Naive thymus-derived CD4-positive, alpha-beta T cell (primary cell): ENCODE data around the gene RHEX. TPM values are rescaled to one million over a fixed set of nuclear protein-coding genes. Genes with fewer than 3 reads are reported as not detected.

Experiments used
- ATAC-seq: fragments of 150-1000 bp; cut with Tn5 transposase; 2 replicates; pipeline ENCODE4 v1.10.0; 2021; ENCODE audit warnings: mild to moderate bottlenecking, moderate library complexity
- CTCF ChIA-PET: fragments of 350-600 bp; sonication (Branson Sonifier 250); formaldehyde crosslinking; loops from one replicate; lab custom pipeline; 2021; ENCODE audit warnings: antibody characterized with exemption; lab: Charles Lee
- POLR2A ChIA-PET: fragments of 350-600 bp; sonication (Branson Sonifier 250); formaldehyde crosslinking; loops from one replicate; lab custom pipeline; 2021; ENCODE audit warnings: antibody characterized with exemption, inconsistent platforms; lab: Charles Lee
- DNase-seq, 9 donors: peaks; one replicate each; pipeline versions ENCODE4 v3.0.0 to v3.0.0-alpha.2; 2020 to 2022; ENCODE audit warnings: mixed read lengths in 1 of 9
- H3K27ac ChIP-seq: one replicate; pipeline ENCODE4 v1.7.0; 2013; ENCODE audit warnings: mild to moderate bottlenecking, low read depth, low read length, moderate library complexity
- H3K27me3 ChIP-seq, 2 donors: one replicate each; pipeline ENCODE4 v1.7.0; 2013; ENCODE audit warnings: low read length in 2 of 2, mild to moderate bottlenecking in 2 of 2, moderate library complexity in 2 of 2; ENCODE audit not compliant: control insufficient read depth in 2 of 2, insufficient read depth in 2 of 2
- H3K36me3 ChIP-seq, 3 experiments: 1 replicate in 2 of 3; 2 replicates in 1 of 3; pipeline ENCODE4 v1.7.0; 2013; ENCODE audit warnings: low read length in 3 of 3, mild to moderate bottlenecking in 3 of 3, moderate library complexity in 1 of 3; ENCODE audit not compliant: insufficient read depth in 3 of 3, control insufficient read depth in 2 of 3
- H3K4me1 ChIP-seq, 2 donors: one replicate each; pipeline ENCODE4 v1.7.0; 2013; ENCODE audit warnings: low read length in 2 of 2, mild to moderate bottlenecking in 2 of 2, moderate library complexity in 1 of 2; ENCODE audit not compliant: control insufficient read depth in 2 of 2, insufficient read depth in 2 of 2
- H3K4me3 ChIP-seq: 2 replicates; pipeline ENCODE4 v1.7.0; 2013; ENCODE audit warnings: mild to moderate bottlenecking, low read length
- H3K9me3 ChIP-seq, 3 experiments: 1 replicate in 2 of 3; 2 replicates in 1 of 3; pipeline ENCODE4 v1.7.0; 2013; ENCODE audit warnings: low read length in 3 of 3; ENCODE audit not compliant: control insufficient read depth in 2 of 3
- H3K27ac Mint-ChIP-seq, 9 donors: one replicate each; pipeline ENCODE4 v1.8.0; 2020 to 2022; ENCODE audit warnings: mixed read lengths in 9 of 9, mild to moderate bottlenecking in 8 of 9, moderate library complexity in 5 of 9, inconsistent platforms in 2 of 9
- H3K27me3 Mint-ChIP-seq, 5 donors: one replicate each; pipeline ENCODE4 v1.8.0; 2021 to 2022; ENCODE audit warnings: mixed read lengths in 5 of 5, mild to moderate bottlenecking in 1 of 5
- H3K36me3 Mint-ChIP-seq, 5 donors: one replicate each; pipeline ENCODE4 v1.8.0; 2020 to 2022; ENCODE audit warnings: mixed read lengths in 5 of 5, mild to moderate bottlenecking in 3 of 5, inconsistent platforms in 1 of 5
- H3K4me1 Mint-ChIP-seq, 7 donors: one replicate each; pipeline ENCODE4 v1.8.0; 2020 to 2022; ENCODE audit warnings: mixed read lengths in 7 of 7, mild to moderate bottlenecking in 3 of 7, inconsistent platforms in 1 of 7
- H3K4me3 Mint-ChIP-seq, 10 donors: one replicate each; pipeline ENCODE4 v1.8.0; 2020 to 2022; ENCODE audit warnings: mild to moderate bottlenecking in 10 of 10, mixed read lengths in 10 of 10, moderate library complexity in 6 of 10, inconsistent platforms in 2 of 10
- H3K9me3 Mint-ChIP-seq, 11 donors: one replicate each; pipeline ENCODE4 v1.8.0; 2020 to 2022; ENCODE audit warnings: mixed read lengths in 11 of 11, mild to moderate bottlenecking in 4 of 11, inconsistent platforms in 1 of 11, moderate library complexity in 1 of 11
- intact Hi-C, 2 donors: fragments of 100-400 bp; cut with micrococcal nuclease; formaldehyde crosslinking; loops; one replicate each; pipeline ENCODE4 v1.15.1; 2023
- polyA plus RNA-seq, 2 donors: library from polyadenylated mRNA; unstranded; fragments of 300-500 nt; fragmentation: Illumina TruSeq; gene quantifications; one replicate each; pipeline ENCODE4 v1.2.3, GENCODE V29; 2021
- total RNA-seq, 6 experiments: library from RNA in 5 of 6; stranded (reverse) in 5 of 6; gene quantifications; 1 replicate in 5 of 6; 2 replicates in 1 of 6; pipeline ENCODE4 v1.2.3 and lab custom pipeline; 2021 to 2026

RHEX gene
- total and polyA plus RNA-seq, 7 experiments from 2014 or later, result 0.22 to 2.8 (median 0.72) TPM; not detected in 3

DNA sequence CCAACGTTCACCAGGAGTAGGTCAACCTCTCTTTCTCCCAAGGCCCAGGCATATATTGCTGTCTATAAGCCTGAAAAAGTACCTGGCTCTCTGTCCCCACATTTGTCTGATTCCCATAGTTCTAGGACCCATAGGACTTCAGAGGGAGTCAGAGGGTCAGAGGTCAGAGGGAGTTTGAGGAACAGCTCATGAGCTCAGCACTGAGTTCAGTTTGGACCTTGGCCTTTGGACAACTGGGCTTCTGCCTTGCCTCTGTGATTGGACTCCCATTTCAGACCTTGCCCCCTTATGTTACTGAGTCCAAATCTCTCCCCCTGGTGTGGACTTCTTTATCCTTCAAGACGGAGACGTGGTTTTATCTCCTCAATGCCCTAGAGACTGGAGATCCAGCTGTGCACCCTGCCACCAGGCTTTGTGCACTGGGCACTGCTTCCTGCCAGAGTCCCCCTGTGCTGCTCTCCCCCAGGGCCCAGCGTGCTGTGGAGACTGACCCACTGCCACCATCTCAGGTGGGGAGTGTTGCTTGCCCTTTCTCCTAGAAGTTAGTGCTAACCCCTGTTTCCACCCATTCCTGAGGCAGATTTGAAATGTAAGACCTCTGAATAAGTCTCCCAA is 32.5 kb upstream of the RHEX start:
- no peak overlapping the region for H3K4me3 Mint-ChIP-seq
- peaks cover 0 to 36% (median 8%) of the 10 kb centered on the region in 5 donors for H3K27me3 Mint-ChIP-seq
- POLR2A ChIA-PET, result no interaction called here
- peaks cover 0 to 5% (median 0%) of the 10 kb centered on the region in 11 donors for H3K9me3 Mint-ChIP-seq
- DNase-seq (no peak), ATAC-seq (no peak)
- no peaks in the 10 kb centered on the region for H3K36me3 Mint-ChIP-seq
- H3K4me1 ChIP-seq, result no peaks in the 10 kb centered on the region
- no peak overlapping the region for H3K27ac ChIP-seq
- no peaks in the 10 kb centered on the region for H3K9me3 ChIP-seq
- intact Hi-C loops, result no loop called here
- no peaks in the 10 kb centered on the region for H3K36me3 ChIP-seq
- no peak overlapping the region for H3K4me3 ChIP-seq
- no peak overlapping the region for H3K27ac Mint-ChIP-seq
- CTCF ChIA-PET, result no interaction called here
- no peaks in the 10 kb centered on the region for H3K27me3 ChIP-seq
- H3K4me1 Mint-ChIP-seq, result no peaks in the 10 kb centered on the region

DNA sequence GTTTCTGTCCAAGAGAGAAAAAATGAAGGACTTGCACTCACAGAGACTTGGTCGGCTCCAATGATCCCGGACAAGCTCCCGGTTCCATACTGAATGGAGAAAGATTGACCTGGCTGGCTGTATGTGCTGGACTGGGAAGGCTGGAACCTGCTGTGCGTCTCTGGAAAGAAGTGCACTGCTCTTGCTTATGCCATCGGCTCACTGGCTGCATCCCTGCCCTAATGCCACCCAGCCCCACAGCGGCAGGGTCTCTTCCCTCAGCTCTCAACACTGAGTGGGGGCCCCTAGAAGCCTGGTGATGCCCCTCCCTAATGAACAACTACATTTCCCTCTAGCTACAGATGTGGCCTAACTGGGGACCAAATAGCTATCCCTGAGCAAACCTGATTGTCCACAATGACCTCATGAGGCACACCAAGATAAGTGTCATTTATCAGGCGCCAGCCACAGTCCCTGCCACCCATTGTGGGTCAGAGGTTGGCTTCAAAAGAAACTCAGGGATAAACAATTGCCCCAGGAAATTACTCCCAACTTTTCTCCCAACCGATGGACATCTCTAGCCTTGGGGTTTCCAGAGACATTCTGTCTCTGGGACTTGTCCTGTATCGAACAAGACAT is 31.9 kb upstream of the RHEX start:
- peaks cover 0 to 40% (median 8%) of the 10 kb centered on the region in 5 donors for H3K27me3 Mint-ChIP-seq
- no peaks in the 10 kb centered on the region for H3K36me3 ChIP-seq
- H3K4me1 ChIP-seq, result no peaks in the 10 kb centered on the region
- DNase-seq, result no peak
- no peaks in the 10 kb centered on the region for H3K4me1 Mint-ChIP-seq
- no peak overlapping the region for H3K27ac ChIP-seq
- ChIA-PET POLR2A (no interaction called here), CTCF (no interaction called here)
- H3K9me3 ChIP-seq, result no peaks in the 10 kb centered on the region
- no peak overlapping the region for H3K4me3 Mint-ChIP-seq
- intact Hi-C loops, result no loop called here
- H3K9me3 Mint-ChIP-seq, result peaks cover 0 to 5% (median 0%) of the 10 kb centered on the region in 11 donors
- no peak overlapping the region for H3K27ac Mint-ChIP-seq
- H3K36me3 Mint-ChIP-seq, result no peaks in the 10 kb centered on the region
- H3K4me3 ChIP-seq, result no peak overlapping the region
- ATAC-seq, result no peak
- no peaks in the 10 kb centered on the region for H3K27me3 ChIP-seq

DNA sequence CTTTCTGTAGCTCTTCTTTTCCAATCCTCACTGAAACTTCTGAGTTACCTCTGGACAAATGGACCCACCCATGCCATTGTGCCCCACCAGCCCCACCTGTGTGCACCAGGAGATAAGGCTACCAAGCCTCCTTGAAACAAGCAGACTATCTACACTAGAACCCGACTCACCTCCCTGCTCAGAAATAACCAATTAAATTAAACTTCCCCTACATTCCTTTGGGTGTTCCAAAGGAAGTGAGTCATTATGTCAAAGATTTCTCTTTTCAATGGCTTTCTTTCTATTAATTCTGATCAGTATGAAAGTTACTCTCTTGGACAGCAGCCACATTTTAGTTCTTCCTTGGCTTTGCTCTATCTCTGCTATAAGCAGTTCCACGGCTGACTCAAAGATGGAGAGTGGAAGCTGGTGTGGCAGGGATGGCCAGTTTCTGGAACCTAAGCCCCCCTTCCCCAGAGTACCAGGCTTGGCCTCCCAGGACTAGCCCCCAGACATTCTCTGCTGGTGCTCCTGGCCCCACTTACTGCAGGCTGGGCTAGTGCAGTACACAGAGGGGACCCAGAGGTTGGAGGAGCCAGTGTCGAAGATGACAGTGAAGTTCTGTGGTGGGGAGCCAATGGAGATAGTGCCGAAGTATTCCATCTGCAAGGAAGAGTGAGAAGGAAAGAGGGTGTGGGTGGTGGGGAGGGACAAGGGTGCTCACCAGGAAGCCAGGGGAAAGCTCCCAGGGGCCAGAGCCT is 31.2 kb upstream of the RHEX start:
- no peaks in the 10 kb centered on the region for H3K27me3 ChIP-seq
- POLR2A ChIA-PET, result no interaction called here
- H3K4me3 ChIP-seq, result no peak overlapping the region
- no peak overlapping the region for H3K27ac ChIP-seq
- no peaks in the 10 kb centered on the region for H3K4me1 Mint-ChIP-seq
- no peak overlapping the region for H3K4me3 Mint-ChIP-seq
- H3K36me3 ChIP-seq, result no peaks in the 10 kb centered on the region
- no peaks in the 10 kb centered on the region for H3K9me3 ChIP-seq
- H3K9me3 Mint-ChIP-seq, result peaks cover 0 to 5% (median 0%) of the 10 kb centered on the region in 11 donors
- H3K27me3 Mint-ChIP-seq, result peaks cover 0 to 42% (median 8%) of the 10 kb centered on the region in 5 donors
- CTCF ChIA-PET, result no interaction called here
- no peaks in the 10 kb centered on the region for H3K36me3 Mint-ChIP-seq
- no peak overlapping the region for H3K27ac Mint-ChIP-seq
- no peaks in the 10 kb centered on the region for H3K4me1 ChIP-seq
- ATAC-seq (no peak), DNase-seq (no peak)
- intact Hi-C loops, result no loop called here

DNA sequence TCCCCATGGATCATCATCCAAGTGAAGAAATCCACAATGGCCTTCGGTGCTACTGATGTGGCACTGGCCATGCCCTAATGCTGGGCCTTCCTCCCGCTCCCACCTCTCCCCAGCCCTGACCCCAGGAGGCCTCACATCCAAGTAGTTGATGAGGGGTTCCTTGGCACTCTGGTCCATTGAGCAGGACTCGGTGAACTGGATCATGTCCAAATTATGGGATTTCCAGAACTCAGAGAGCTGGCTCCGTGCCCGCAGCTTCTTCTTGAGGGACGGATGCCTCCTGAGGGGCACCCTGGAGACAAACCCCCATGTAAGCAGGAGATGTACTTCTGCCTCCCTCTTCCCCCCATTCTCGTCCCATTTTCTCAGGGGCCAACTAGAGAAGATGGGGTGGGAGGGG is 30.2 kb upstream of the RHEX start:
- no peaks in the 10 kb centered on the region for H3K9me3 ChIP-seq
- no peaks in the 10 kb centered on the region for H3K27me3 ChIP-seq
- ATAC-seq (no peak), DNase-seq (no peak)
- no peaks in the 10 kb centered on the region for H3K36me3 ChIP-seq
- Mint-ChIP-seq H3K4me1 (no peaks in the 10 kb centered on the region), H3K27ac (no peak overlapping the region), H3K4me3 (no peak overlapping the region), H3K36me3 (no peaks in the 10 kb centered on the region), H3K27me3 (peaks cover 0 to 49% (median 8%) of the 10 kb centered on the region in 5 donors), H3K9me3 (peaks cover 0 to 3% (median 0%) of the 10 kb centered on the region in 11 donors)
- ChIA-PET POLR2A (no interaction called here), CTCF (no interaction called here)
- no peak overlapping the region for H3K4me3 ChIP-seq
- no peak overlapping the region for H3K27ac ChIP-seq
- intact Hi-C loops, result loop anchor here in 1 of 2 donors (1.0 kb wide), 1 partner anchor 10 kb away; no protein-coding TSS in a partner anchor
- H3K4me1 ChIP-seq, result no peaks in the 10 kb centered on the region

DNA sequence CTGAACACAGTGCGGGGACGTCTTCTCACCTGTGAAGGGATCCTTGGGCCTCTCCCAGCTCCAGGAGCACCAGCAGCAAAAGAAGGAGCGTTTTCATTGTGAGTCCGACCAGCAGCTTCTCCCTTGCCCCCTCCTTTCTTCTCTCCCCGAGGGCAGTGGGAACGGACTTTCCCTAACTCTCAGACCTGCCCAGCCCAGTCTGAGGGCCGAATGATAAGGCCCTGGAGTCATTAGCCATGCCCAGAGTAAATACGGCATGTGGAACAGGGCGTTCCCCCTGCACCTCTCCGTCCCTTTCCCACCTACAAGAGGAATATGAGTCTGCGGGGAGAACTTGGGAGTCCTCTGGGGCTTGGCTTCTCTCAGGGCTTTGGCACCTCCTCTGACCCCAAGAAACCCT is 29.3 kb upstream of the RHEX start, which contains the start of gene CTSE:
TSS of gene CTSE (minus strand) at position 201 of the 400 bp plus-strand sequence. CDS start at position 97, 104 bp downstream.
- no peaks in the 10 kb centered on the region for H3K36me3 ChIP-seq
- H3K9me3 ChIP-seq, result no peaks in the 10 kb centered on the region
- POLR2A ChIA-PET, result no interaction called here
- Mint-ChIP-seq H3K9me3 (no peaks in the 10 kb centered on the region), H3K27ac (no peak within 1 kb of the TSS), H3K27me3 (peaks cover 0 to 49% (median 11%) of the 10 kb centered on the region in 5 donors), H3K36me3 (peaks cover 0 to under 1% (median 0%) of the 10 kb centered on the region in 5 donors), H3K4me3 (no peak within 1 kb of the TSS), H3K4me1 (no peaks in the 10 kb centered on the region)
- intact Hi-C loops, result loop anchor here in 1 of 2 donors (1.0 kb wide), 1 partner anchor 11 kb away; no protein-coding TSS in a partner anchor
- no peak within 1 kb of the TSS for H3K27ac ChIP-seq
- H3K4me1 ChIP-seq, result no peaks in the 10 kb centered on the region
- no peaks in the 10 kb centered on the region for H3K27me3 ChIP-seq
- CTCF ChIA-PET, result no interaction called here
- H3K4me3 ChIP-seq, result no peak within 1 kb of the TSS
- no peak for ATAC-seq
- DNase-seq, result no peak

DNA sequence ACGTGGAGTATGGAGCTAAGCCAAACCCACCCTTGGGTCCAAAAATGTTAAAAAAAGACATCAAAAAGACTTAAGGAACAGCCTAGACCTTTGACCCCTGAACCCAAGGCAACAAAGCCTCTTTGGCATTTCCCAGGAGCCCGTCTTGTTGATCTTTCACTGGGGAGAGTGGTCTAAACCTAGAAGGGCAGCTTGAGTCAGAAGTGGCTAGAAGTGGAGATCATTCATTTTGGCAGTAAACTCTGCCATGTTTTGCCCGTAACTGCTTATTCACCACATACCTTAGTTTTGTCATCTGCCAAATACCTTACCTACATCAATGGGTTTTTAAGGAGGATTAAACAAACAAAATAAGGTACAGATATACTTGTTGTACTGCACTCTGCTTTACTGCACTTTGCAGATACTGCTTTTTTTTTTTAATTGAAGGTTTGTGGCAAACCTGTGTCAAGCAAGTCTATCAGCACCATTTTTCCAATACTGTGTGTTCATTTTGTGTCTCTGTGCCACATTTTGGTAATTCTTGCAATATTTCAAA is 27.6 kb upstream of the RHEX start:
- ATAC-seq (no peak), DNase-seq (no peak)
- POLR2A ChIA-PET, result no interaction called here
- Histone ChIP-seq H3K4me3 (no peak overlapping the region), H3K27ac (no peak overlapping the region), H3K9me3 (no peaks in the 10 kb centered on the region), H3K36me3 (no peaks in the 10 kb centered on the region), H3K27me3 (no peaks in the 10 kb centered on the region), H3K4me1 (no peaks in the 10 kb centered on the region)
- Mint-ChIP-seq H3K27me3 (peaks cover 0 to 57% (median 16%) of the 10 kb centered on the region in 5 donors), H3K4me1 (no peaks in the 10 kb centered on the region), H3K36me3 (peaks cover 0 to 4% (median 0%) of the 10 kb centered on the region in 5 donors), H3K4me3 (no peak overlapping the region), H3K27ac (no peak overlapping the region), H3K9me3 (no peaks in the 10 kb centered on the region)
- CTCF ChIA-PET, result no interaction called here
- intact Hi-C loops, result no loop called here
